Stimulated activated naive B cell treated with anti-CD40 and anti-IgM and Interleukin-4, amounts not matched to agents 10 μg/mL and 1 μg/mL and 100 μg/mL, for 72 hours (primary cell): ENCODE data around the gene HNMT.
"Not testable (repeated sequence)": the region's sequence is repeated elsewhere in the genome, so short reads cannot be mapped to it uniquely, and the experiment has no call there.

Source experiments
- ATAC-seq, 2 donors: fragments of 150-1000 bp; cut with Tn5 transposase; replicated peaks; 2 replicates each; pipeline ENCODE4 v1.10.0; 2021; ENCODE audit warnings: moderate library complexity in 1 of 2
- DNase-seq: peaks from one replicate; pipeline ENCODE4 v3.0.0; 2021
- H3K27ac Mint-ChIP-seq: one replicate; pipeline ENCODE4 v1.8.0; 2022; ENCODE audit warnings: mild to moderate bottlenecking, mixed read lengths
- H3K27me3 Mint-ChIP-seq, 2 donors: one replicate each; pipeline ENCODE4 v1.8.0; 2022; ENCODE audit warnings: mixed read lengths in 2 of 2
- H3K36me3 Mint-ChIP-seq, 2 donors: one replicate each; pipeline ENCODE4 v1.8.0; 2022; ENCODE audit warnings: mixed read lengths in 2 of 2, mild to moderate bottlenecking in 1 of 2
- H3K4me1 Mint-ChIP-seq, 2 donors: one replicate each; pipeline ENCODE4 v1.8.0; 2022; ENCODE audit warnings: mixed read lengths in 2 of 2, mild to moderate bottlenecking in 1 of 2
- H3K4me3 Mint-ChIP-seq, 2 donors: one replicate each; pipeline ENCODE4 v1.8.0; 2022; ENCODE audit warnings: mild to moderate bottlenecking in 2 of 2, mixed read lengths in 2 of 2, moderate library complexity in 1 of 2
- H3K9me3 Mint-ChIP-seq, 2 donors: one replicate each; pipeline ENCODE4 v1.8.0; 2022; ENCODE audit warnings: mixed read lengths in 2 of 2, mild to moderate bottlenecking in 1 of 2

Gene HNMT

DNA sequence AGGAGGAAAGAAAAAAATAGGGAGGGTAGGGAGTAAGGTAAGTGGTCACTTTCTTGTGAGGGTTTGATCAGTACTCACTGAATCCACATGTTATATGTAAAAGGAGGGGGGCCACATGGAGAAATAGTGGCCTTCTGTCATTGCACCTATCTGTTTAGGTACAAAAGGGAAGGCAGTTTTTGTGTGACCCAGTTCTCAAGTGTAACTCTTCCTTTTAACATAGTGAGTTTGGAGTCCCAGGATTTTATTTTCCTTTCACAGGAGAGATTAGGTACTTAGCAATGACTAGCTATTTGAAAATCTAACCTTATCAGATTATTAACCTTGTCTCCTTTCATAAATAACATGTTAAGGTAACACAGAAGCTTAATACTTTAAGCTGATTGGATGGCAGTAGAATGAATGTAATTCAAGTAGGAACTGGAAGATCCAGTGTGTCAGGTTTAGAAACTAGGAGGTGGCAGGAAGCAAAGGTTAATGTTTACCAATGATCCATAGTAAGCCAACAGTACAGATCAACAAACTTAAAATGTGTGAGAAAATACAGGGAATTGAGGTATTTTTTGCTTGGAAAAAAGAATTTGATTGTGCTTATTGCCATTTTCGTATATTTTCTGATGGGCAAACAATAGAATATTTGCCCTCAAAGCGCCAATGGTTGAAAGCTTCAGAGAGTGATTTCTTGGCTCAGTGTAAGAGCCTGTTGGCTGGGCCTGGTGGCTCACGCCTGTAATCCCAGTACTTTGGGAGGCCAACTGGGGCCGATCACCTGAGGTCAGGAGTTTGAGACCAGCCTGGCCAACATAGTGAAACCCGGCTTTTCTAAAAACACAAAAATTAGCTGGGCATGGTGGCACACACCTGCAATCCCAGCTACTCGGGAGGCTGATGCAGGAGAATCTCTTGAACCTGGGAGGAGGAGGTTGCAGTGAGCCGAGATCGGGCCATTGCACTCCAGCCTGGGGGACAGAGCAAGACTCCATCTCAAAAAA, 11.3 kb downstream of the HNMT start:
- ATAC-seq (no peak), DNase-seq (no peak)
- Mint-ChIP-seq H3K27ac (no peak overlapping the region), H3K4me1 (no peaks in the 10 kb centered on the region), H3K4me3 (no peak overlapping the region), H3K36me3 (no peaks in the 10 kb centered on the region), H3K27me3 (no peaks in the 10 kb centered on the region), H3K9me3 (no peaks in the 10 kb centered on the region)

- ATAC-seq (no peak), DNase-seq (no peak)
- H3K27ac Mint-ChIP-seq, result no peak overlapping the region
- H3K27me3 Mint-ChIP-seq, result no peaks in the 10 kb centered on the region
- H3K4me3 Mint-ChIP-seq, result no peak overlapping the region
- H3K36me3 Mint-ChIP-seq, result no peaks in the 10 kb centered on the region
- H3K4me1 Mint-ChIP-seq, result no peaks in the 10 kb centered on the region
- no peaks in the 10 kb centered on the region for H3K9me3 Mint-ChIP-seq
Measured at GRCh38 chr2:137976274-137976673, 12.0 kb downstream of the HNMT start.

DNA sequence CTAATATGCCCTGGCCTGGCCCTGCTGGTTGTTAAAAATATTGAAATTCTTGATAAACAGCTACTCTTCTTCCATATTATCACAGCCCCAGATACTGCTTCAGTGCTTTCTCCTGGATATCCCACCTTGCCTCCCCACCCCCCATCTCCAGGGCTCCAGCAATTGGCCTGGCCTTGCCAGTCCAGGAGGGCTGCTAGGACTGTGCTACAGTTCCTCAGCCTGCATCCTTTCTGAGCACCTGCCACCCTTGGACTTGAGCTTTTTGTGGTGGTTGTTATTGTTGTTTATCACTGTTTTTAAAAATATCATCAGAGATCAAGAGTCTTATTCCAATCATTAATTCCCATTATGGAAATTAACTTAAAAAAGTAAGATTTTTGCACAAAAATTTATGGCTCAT, 13.5 kb downstream of the HNMT start:
- DNase-seq (no peak), ATAC-seq (no peak)
- Mint-ChIP-seq H3K9me3 (no peaks in the 10 kb centered on the region), H3K4me1 (no peaks in the 10 kb centered on the region), H3K27ac (no peak overlapping the region), H3K36me3 (no peaks in the 10 kb centered on the region), H3K4me3 (no peak overlapping the region), H3K27me3 (no peaks in the 10 kb centered on the region)

DNA sequence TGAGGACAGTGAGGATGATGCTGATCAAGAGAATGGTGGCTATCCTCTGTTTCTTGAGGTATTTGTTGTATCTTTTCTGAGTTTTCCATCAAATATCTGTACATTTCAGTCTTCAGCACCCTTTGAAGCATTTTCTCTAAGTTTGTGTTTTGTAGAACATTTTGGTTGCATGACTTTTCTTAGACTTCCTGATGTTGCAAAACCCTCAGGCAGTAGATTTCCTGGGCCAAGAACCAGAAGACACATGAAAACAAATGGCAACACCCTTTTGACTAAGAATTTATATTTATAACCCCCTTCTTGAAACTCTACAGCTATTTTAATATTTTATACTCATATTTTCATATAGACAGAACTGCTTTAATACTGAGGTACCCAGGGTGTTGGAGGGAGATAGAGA, 16.2 kb downstream of the HNMT start:
- H3K27me3 Mint-ChIP-seq, result peaks cover 0 to 4% of the 10 kb centered on the region in 2 donors
- no peaks in the 10 kb centered on the region for H3K9me3 Mint-ChIP-seq
- no peak overlapping the region for H3K27ac Mint-ChIP-seq
- ATAC-seq (no peak), DNase-seq (no peak)
- no peaks in the 10 kb centered on the region for H3K36me3 Mint-ChIP-seq
- no peak overlapping the region for H3K4me3 Mint-ChIP-seq
- H3K4me1 Mint-ChIP-seq, result peaks cover 0 to 2% of the 10 kb centered on the region in 2 donors

DNA sequence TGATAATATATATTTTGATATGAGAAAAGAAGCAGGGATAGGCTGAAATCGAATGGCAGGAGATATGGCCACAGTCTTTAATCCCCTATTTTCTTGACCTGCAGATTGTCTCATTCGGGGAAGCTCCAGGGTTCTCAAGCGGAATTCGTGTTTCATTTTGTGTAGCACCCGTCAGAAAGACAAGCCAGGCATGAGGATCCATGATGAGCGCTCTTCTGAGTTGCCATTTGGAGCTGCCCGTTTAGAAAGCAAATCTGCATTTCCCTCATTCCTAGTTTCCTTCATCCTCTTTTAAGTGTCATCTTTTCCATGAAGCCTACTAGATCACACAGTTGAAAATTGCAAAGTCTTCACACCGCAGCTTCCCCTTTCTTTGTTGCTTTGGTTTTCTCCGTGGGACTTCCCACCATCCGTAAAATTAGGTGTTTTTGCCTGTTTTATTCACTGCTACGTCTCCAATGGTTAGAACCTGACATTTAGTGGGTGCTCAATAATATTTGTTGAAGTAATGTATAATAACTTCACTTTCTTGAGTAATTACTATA, 16.9 kb downstream of the HNMT start:
- ATAC-seq, result no peak
- DNase-seq, result no peak
- Mint-ChIP-seq H3K27me3 (peaks cover 0 to 4% of the 10 kb centered on the region in 2 donors), H3K9me3 (no peaks in the 10 kb centered on the region), H3K27ac (no peak overlapping the region), H3K4me3 (no peak overlapping the region), H3K36me3 (no peaks in the 10 kb centered on the region), H3K4me1 (peaks cover 0 to 2% of the 10 kb centered on the region in 2 donors)

GRCh38 chr2:137983581-137983980, 19.3 kb downstream of the HNMT start:
- H3K4me1 Mint-ChIP-seq, result peaks cover 0 to 2% of the 10 kb centered on the region in 2 donors
- ATAC-seq (no peak), DNase-seq (no peak)
- no peak overlapping the region for H3K4me3 Mint-ChIP-seq
- no peaks in the 10 kb centered on the region for H3K9me3 Mint-ChIP-seq
- peaks cover 0 to 4% of the 10 kb centered on the region in 2 donors for H3K27me3 Mint-ChIP-seq
- H3K27ac Mint-ChIP-seq, result no peak overlapping the region
- no peaks in the 10 kb centered on the region for H3K36me3 Mint-ChIP-seq

GRCh38 chr2:137986268-137986667, 22.0 kb downstream of the HNMT start:
- H3K27me3 Mint-ChIP-seq, result peaks cover 0 to 4% of the 10 kb centered on the region in 2 donors
- DNase-seq (no peak), ATAC-seq (no peak)
- no peaks in the 10 kb centered on the region for H3K36me3 Mint-ChIP-seq
- no peak overlapping the region for H3K27ac Mint-ChIP-seq
- no peaks in the 10 kb centered on the region for H3K9me3 Mint-ChIP-seq
- peaks cover 0 to 2% of the 10 kb centered on the region in 2 donors for H3K4me1 Mint-ChIP-seq
- H3K4me3 Mint-ChIP-seq, result no peak overlapping the region

GRCh38 chr2:137987011-137987410, 22.7 kb downstream of the HNMT start:
- Mint-ChIP-seq H3K4me1 (peaks cover 0 to 2% of the 10 kb centered on the region in 2 donors), H3K9me3 (no peaks in the 10 kb centered on the region), H3K27me3 (peaks cover 0 to 4% of the 10 kb centered on the region in 2 donors), H3K4me3 (no peak overlapping the region), H3K27ac (no peak overlapping the region), H3K36me3 (no peaks in the 10 kb centered on the region)
- DNase-seq, result no peak
- no peak for ATAC-seq

GRCh38 chr2:137991078-137991477, 26.8 kb downstream of the HNMT start:
- Mint-ChIP-seq H3K4me3 (no peak overlapping the region), H3K4me1 (no peaks in the 10 kb centered on the region), H3K9me3 (peaks cover 9 to 11% of the 10 kb centered on the region in 2 donors), H3K27ac (no peak overlapping the region), H3K36me3 (no peaks in the 10 kb centered on the region), H3K27me3 (no peaks in the 10 kb centered on the region)
- no peak for DNase-seq
- ATAC-seq, result no peak

DNA sequence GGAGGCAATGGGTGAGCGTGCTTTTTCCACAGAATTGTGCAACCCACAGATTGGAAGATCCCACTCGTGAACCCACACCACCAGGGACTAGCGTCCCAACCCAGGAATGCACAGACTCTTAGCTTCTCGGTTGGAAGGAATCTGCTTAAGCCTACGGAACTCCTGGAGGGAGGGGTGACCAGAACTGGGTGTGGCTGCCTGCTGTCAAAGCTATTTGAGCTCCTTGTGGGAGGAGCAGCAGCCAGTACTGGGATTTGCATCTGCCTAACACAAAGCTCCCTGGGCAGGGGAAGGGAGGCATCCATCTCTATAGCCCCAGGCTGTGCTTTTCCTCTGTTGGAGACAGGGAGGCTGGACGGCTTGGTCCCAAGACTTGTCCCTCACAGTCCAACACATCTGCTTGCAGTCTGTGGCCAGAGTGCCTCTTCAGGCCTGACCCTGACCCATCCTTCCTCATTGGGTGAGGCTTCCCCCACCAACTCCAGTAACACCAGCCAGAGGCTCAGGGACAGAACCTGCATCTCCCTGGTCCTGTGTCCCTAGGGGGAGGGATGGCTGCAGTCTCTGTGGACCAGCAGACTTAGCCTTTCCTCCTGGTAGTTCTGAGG, 27.9 kb downstream of the HNMT start:
- Mint-ChIP-seq H3K27me3 (no peaks in the 10 kb centered on the region), H3K4me3 (no peak overlapping the region), H3K4me1 (no peaks in the 10 kb centered on the region), H3K36me3 (no peaks in the 10 kb centered on the region), H3K27ac (no peak overlapping the region), H3K9me3 (peaks cover 11 to 13% of the 10 kb centered on the region in 2 donors)
- DNase-seq (no peak), ATAC-seq (no peak)

DNA sequence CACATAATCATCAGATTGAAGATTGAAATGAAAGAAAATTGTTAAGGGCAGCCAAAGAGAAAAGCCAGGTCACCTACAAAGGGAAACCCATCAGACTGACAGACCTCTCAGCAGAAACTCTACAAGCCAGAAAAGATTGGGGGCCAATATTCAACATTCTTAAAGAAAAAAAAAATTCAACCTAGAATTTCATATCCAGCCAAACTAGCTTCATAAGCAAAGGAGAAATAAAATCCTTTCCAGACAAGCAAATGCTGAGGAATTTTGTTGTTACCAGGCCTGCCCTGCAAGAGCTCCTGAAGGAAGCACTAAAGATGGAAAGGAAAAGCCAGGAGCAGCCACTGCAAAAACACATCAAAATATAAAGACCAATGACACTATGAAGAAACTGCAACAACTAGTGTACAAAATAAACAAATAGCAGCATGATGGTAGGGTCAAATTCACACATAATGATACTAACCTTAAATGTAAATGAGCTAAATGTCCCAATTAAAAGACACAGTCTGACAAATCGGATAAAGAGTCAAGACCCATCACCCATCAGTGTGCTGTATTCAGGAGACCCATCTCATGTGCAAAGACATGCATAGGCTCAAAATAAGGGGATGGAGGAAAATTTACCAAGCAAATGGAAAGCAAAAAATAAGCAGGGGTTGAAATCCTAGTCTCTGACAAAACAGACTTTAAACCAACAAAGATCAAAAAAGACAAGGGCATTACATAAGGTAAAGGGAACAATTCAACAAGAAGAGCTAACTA, 29.6 kb downstream of the HNMT start:
- ATAC-seq, H3K27me3 Mint-ChIP-seq, H3K27ac Mint-ChIP-seq, H3K4me1 Mint-ChIP-seq, H3K36me3 Mint-ChIP-seq, H3K4me3 Mint-ChIP-seq, DNase-seq: not testable (repeated sequence)
- H3K9me3 Mint-ChIP-seq, result peaks cover 11 to 13% of the 10 kb centered on the region in 2 donors

DNA sequence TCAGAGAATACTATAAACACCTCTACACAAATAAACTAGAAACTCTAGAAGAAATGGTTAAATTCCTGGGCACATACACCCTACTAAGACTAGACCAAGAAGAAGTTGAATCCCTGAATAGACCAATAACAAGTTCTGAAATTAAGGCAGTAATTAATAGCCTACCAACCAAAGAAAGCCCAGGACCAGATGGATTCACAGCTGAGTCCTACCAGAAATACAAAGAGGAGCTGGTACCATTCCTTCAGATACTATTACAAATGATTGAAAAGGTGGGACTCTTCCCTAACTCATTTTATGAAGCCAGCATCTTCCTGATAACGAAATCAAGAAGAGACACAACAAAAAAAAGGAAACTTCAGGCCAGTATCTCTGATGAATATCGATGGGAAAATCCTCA, 31.1 kb downstream of the HNMT start:
- H3K9me3 Mint-ChIP-seq, result peaks cover 13% of the 10 kb centered on the region in 2 donors
- H3K36me3 Mint-ChIP-seq, ATAC-seq, H3K27ac Mint-ChIP-seq, DNase-seq, H3K27me3 Mint-ChIP-seq, H3K4me3 Mint-ChIP-seq, H3K4me1 Mint-ChIP-seq: not testable (repeated sequence)

DNA sequence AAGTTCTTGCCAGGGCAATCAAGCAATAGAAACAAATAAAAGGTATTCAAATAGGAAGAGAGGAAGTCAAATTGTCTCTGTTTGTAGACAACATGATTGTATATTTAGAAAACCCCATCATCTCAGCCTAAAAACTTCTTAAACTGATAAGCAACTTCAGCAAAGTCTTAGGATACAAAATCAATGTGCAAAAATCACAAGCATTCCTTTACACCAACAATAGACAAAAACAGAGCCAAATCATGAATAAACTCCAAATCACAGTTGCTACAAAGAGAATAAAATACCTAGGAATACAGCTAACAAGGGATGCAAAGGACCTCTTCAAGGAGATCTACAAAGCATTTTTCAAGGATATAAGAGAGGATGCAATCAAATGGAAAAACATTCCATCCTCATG, 31.9 kb downstream of the HNMT start:
- H3K4me1 Mint-ChIP-seq, H3K27ac Mint-ChIP-seq, H3K36me3 Mint-ChIP-seq, H3K4me3 Mint-ChIP-seq, ATAC-seq, DNase-seq, H3K27me3 Mint-ChIP-seq: not testable (repeated sequence)
- peaks cover 13% of the 10 kb centered on the region in 2 donors for H3K9me3 Mint-ChIP-seq

DNA sequence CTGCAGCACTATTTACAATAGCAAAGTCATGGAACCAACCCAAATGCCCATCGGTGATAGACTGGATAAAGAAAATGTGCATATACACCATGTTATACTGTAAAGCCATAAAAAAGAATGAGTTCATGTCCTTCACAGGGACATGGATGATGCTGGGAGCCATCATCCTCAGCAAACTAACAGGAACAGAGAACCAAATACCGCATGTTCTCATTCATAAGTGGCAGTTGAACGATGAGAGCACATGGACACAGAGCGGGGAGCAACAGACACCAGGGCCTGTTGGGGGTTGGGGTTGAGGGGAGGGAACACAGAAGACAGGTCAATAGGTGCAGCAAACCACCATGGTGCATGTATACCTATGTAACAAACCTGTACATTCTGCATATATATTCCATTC, 33.5 kb downstream of the HNMT start:
- H3K27ac Mint-ChIP-seq, result no peak overlapping the region
- H3K4me3 Mint-ChIP-seq, result no peak overlapping the region
- H3K4me1 Mint-ChIP-seq, result no peaks in the 10 kb centered on the region
- H3K27me3 Mint-ChIP-seq, result no peaks in the 10 kb centered on the region
- no peaks in the 10 kb centered on the region for H3K36me3 Mint-ChIP-seq
- no peak for ATAC-seq
- peaks cover 12 to 13% of the 10 kb centered on the region in 2 donors for H3K9me3 Mint-ChIP-seq
- no peak for DNase-seq
